GM21576 (cell line): Measurements from ENCODE around the gene KCNG2.
"Not testable (repeated sequence)": the region's sequence is repeated elsewhere in the genome, so short reads cannot be mapped to it uniquely, and the experiment has no call there.

Experiments
- ATAC-seq: cut with Tn5 transposase; IDR thresholded peaks from one replicate; pipeline ENCODE4 v1.9.1; 2021; ENCODE audit warnings: mild to moderate bottlenecking, moderate library complexity; ENCODE audit not compliant: unreplicated experiment

Gene KCNG2, protein sequence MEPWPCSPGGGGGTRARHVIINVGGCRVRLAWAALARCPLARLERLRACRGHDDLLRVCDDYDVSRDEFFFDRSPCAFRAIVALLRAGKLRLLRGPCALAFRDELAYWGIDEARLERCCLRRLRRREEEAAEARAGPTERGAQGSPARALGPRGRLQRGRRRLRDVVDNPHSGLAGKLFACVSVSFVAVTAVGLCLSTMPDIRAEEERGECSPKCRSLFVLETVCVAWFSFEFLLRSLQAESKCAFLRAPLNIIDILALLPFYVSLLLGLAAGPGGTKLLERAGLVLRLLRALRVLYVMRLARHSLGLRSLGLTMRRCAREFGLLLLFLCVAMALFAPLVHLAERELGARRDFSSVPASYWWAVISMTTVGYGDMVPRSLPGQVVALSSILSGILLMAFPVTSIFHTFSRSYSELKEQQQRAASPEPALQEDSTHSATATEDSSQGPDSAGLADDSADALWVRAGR

GRCh38 chr18:79797518-79798345, at the start of gene KCNG2:
Gene KCNG2 (plus strand): TSS chr18:79797938. CDS start chr18:79863668, 65,730 bp downstream.
- no peak for ATAC-seq

DNA sequence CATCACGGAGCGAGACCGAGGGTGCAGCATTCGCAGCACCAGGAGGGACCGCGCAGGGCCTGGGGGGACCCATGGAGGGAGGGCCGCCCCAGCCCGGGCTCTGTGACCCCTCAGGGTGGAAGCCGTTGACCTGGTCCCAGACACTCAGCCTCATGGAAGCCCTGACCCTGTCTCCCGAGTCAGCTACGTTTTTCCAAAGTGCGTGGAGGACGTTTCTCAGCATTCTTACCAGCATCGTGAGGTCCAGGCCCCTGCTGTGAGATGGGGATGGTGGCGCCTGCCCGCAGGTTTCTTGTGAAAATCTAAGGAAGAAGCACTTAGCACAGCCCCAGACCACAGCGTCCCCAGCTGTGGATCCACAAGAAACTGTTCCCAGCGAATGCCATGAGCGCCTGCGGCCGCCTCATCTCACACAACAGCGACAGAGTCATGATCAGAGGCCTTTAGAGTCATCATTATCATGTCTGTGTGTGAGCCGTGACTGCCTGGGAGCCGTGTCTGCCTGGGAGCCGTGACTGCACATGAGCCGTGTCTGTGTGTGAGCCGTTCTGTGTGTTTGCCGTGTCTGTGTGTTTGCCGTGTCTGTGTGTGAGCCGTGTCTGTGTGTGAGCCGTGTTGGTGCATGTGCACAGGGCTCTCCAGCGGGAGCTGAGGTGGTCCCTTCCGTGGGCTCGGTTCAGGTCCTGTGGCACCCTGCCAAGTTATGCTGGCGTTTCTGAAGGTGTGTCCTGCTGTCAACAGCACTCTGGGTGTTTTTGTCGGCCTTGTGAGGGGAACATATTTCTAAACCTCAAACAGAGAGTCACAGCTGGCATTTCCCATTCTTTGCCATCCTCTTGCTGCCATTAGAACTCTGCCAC, 49.2 kb upstream of the KCNG2 start:
- no peak for ATAC-seq

GRCh38 chr18:79749251-79750191, 48.2 kb upstream of the KCNG2 start:
- ATAC-seq: no peak

DNA sequence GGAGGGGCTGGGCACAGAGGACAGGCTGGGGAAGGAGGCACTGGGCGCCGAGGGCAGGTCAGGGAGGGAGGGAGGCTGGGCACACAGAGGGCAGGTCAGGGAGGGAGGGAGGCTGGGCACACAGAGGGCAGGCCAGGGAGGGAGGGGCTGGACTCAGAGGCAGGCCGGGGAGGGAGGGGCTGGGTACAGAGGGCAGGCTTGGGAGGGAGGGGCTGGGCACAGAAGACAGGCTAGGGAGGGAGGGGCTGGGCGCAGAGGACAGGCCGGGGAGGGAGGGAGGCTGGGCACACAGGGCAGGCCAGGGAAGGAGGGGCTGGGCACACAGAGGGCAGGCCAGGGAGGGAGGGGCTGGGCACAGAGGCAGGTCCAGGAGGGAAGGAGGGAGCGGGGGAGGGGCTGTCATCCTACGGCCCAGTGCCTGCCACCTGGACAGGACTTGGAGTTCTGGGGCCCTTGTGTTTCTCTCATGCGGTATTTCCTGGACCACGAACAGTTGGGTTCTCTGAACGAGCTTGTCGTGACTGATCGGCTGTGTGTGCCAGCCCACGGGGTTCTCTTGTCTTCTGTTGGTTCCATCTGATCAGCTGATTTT, 46.7 kb upstream of the KCNG2 start:
- no peak for ATAC-seq

DNA sequence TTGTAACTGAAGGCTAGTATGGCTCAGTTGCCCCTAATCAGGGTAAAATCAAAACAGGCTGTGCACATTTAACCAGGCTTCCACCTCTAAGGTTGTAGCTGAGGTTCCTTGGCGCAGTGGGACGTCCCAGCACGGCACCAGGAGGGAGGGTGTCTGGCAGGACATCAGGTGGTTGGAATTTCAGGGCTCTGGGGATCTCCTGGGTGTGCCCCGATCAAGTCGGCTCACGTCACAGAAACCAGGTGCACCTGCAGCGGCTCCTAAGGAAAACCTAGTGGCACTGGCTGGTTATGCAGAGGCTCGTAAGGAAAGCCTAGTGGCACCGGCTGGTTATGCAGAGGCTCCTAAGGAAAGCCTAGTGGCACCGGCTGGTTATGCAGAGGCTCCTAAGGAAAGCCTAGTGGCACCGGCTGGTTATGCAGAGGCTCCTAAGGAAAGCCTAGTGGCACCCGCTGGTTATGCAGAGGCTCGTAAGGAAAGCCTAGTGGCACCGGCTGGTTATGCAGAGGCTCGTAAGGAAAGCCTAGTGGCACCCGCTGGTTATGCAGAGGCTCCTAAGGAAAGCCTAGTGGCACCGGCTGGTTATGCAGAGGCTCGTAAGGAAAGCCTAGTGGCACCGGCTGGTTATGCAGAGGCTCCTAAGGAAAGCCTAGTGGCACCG, 45.7 kb upstream of the KCNG2 start:
- not testable (repeated sequence) for ATAC-seq

GRCh38 chr18:79752946-79753345, 44.8 kb upstream of the KCNG2 start:
- not testable (repeated sequence) for ATAC-seq

GRCh38 chr18:79753391-79753851, 44.3 kb upstream of the KCNG2 start:
- no peak for ATAC-seq

GRCh38 chr18:79754022-79754761, 43.5 kb upstream of the KCNG2 start:
- ATAC-seq: no peak

DNA sequence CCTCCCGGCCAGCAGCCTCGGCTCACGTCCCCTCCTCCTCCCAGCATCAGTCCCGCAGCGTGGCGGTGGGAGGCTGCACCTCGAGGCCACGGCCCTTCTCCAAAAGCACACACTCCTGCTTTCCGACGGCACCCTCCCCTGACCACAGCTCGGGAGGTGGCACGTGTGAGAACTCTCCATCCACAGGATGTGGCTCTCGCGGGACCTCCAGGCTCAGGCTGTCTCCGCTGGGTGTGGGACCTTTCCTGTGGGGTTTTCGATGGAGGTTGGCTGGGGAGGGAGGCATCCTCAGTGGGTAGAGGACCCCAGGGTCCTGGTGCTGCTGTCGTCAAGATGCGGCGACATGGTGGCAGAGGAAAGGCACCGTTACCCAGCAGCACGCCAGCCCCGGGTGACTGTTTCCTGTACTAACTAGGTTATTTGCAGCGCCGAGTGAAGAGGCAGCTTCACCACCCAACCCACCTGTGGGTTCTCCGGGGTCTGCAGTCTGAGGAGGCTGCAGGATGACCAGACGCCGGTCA, 42.8 kb upstream of the KCNG2 start:
- no peak for ATAC-seq

DNA sequence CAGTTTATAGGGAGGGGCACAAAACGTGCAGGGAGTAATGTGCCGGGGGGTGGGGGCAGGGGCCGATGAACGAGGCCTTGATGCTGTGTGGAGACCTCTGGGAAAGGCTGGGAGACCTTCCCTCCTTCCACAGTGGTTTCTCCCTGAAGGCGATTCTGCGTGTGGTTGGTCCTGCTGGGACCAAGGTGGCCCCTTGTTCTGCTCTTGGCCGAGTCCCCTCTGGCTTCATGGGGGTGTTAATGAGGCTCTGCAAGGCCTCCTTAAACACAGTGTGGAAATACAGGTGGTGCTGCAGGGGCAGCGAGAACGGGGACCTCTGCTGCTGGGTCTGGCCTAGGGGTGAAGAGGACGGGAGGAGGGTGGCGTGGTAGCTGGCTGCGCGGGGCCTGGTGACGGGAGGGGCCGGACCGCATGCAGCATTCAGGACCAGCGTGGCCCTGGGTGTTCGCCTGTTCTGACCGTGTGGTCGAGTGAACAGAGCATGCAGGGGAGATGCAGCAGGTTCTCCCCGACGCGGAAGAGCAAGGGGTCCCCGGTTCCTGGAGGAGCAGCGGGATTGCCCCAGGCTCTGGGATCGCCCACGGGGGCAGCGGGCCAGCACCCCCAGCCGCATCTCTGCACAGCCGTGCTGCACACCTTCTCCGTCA, 42.1 kb upstream of the KCNG2 start:
- ATAC-seq: no peak

- ATAC-seq: no peak
These were observed 41.6 kb upstream of the KCNG2 start for GRCh38 chr18:79756143-79756500.

DNA sequence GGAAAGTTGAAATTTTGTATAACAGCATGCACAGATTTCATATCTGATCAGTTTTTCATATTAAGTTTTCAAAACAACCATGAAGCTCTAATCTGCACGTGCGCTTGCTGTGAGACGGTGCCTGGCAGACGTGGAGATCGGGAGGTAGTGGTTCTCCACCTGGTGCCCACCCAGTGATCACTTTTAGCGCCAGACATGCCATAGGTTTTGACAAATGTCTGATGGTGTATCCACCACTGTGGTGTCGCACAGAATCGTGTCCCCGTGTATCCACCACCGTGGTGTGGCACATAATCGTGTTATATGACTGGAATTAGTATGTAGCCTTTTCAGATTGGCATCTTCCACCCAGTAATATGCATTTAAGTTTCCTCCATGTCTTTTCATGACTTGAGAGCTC, 40.9 kb upstream of the KCNG2 start:
- no peak for ATAC-seq

- no peak for ATAC-seq
These were observed 37.4 kb upstream of the KCNG2 start for GRCh38 chr18:79760348-79760747.

GRCh38 chr18:79760881-79761280, 36.9 kb upstream of the KCNG2 start:
- no peak for ATAC-seq

DNA sequence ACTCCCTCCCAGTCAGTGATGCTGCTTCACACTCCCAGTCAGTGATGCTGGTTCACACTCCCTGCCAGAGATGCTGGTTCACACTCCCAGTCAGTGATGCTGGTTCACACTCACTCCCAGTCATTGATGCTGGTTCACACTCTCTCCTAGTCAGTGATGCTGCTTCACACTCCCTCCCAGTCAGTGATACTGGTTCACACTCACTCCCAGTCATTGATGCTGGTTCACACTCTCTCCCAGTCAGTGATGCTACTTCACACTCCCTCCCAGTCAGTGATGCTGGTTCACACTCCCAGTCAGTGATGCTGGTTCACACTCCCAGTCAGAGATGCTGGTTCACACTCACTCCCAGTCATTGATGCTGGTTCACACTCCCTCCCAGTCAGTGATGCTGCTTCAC, 34.3 kb upstream of the KCNG2 start:
- ATAC-seq: no peak

DNA sequence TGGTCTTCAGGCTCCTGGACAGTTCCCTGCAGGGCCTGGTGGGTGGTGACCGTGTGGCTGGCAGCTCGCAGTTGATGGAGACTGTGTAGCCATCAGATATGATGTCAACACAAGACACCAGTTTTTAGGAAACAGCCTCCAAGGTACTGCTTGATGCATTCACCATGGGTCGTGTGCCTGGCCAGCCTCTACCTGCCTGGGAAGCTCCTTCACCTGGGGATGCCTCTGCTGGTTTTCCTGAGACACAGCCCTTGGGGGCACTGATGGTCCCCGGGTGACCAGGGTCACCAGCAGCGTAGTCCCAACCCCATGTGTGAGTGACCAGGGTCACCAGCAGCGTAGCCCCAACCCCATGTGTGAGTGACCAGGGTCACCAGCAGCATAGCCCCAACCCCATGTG, 33.6 kb upstream of the KCNG2 start:
- no peak for ATAC-seq

DNA sequence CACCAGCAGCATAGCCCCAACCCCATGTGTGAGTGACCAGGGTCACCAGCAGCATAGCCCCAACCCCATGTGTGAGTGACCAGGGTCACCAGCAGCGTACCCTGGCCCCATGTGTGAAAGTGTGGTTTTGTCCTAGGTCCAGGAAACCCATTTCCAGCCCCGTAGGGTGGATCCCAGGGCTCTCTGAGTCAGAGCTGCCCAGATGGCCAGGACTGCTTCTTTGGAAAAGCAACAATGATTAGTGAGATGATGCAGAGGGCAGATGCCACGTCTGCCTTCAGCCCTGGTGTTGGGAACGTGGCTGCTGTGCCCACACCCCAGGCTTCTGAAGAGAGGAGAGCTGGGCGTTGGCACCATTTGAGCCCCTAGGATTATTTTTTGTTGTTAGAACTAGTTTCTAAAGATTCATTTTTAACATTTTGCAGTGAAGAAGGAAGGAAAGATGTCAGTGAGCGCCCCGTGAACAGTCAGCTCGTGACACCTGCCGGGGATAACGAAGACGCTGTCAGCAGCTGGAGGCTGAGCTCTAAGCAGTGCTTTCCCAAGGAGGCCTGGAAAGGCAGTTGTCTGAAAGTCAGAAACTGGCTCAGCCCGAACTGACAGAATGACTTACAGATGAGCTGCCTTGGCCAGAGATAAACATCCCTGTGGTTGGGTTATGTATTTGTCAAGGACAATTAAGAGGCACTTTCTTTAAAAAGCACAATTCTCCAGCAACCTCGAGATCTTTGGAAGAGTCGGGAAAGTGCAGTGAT, 32.1 kb upstream of the KCNG2 start:
- no peak for ATAC-seq
